ENCODE results near the gene BNC2. TPM values are rescaled to one million over a fixed set of nuclear protein-coding genes. Genes with fewer than 3 reads are reported as not detected.

BNC2 gene
- total and polyA plus RNA-seq, 2 of the 13 experiments (the other 11 are each of a cell fraction or from before 2014, with no cell fraction given), result not detected

GRCh38 chr9:16656432-16657169 lies 213.9 kb downstream of the BNC2 start:
- Histone ChIP-seq H3K36me3 (replicated peaks in 1 of 2; ENCODE audit: control insufficient read depth in 1 of 2, insufficient read depth in 2 of 2, low read length in 2 of 2) (no peaks in the 10 kb centered on the region), H3K4me2 (ENCODE audit: low read depth, low read length) (no peak overlapping the region), H2AFZ (ENCODE audit: low read length) (no peak overlapping the region), H3K27me3 (ENCODE audit: control insufficient read depth in 1 of 2, insufficient read depth in 2 of 2, low read length in 2 of 2) (no peaks in the 10 kb centered on the region), H3K9ac (ENCODE audit: insufficient read depth, low read depth, low read length) (no peak overlapping the region), H3K4me1 (ENCODE audit: insufficient read depth, low read length) (peaks cover 12% of the 10 kb centered on the region; the same call in 1 of the 2 replicates), H3K9me3 (ENCODE audit: low read length) (no peaks in the 10 kb centered on the region), H3K79me2 (ENCODE audit: insufficient read depth, low read length) (no peaks in the 10 kb centered on the region), H4K20me1 (ENCODE audit: insufficient read depth, low read length) (no peaks in the 10 kb centered on the region), H3K27ac (ENCODE audit: extremely low read length, insufficient read depth, low read length) (no peak overlapping the region), H3K4me3 (replicated peaks in 1 of 3; ENCODE audit: insufficient read depth in 1 of 3, low read depth in 2 of 3, low read length in 3 of 3) (no peak overlapping the region)
- DNase-seq (ENCODE audit: low spot score) (no peak), ATAC-seq (no peak), FAIRE-seq (no peak)
- intact Hi-C loops (cut with micrococcal nuclease; ENCODE audit: unreplicated experiment) (no loop called here), in situ Hi-C loops (cut with HindIII; ENCODE audit: extremely low pct_ligation_motif_present, low pct_unique_long_range_greater_than_20kb) (no loop called here)
- ChIA-PET CTCF (ENCODE audit: low intra/inter-chr PET ratio, low total read pairs) (no interaction called here), POLR2A (no interaction called here)
- 0% methylated on average over 2 of the region's 2 CpGs for WGBS (ENCODE audit: low lambda C conversion rate)
- BruUV-seq (replicated peaks), result no TSS peak
- TF ChIP-seq HOXA5 (CRISPR knock-in tag; IDR thresholded peaks at IDR 0.05) (no peak), MYNN (CRISPR knock-in tag; IDR thresholded peaks at IDR 0.05; ENCODE audit: low read depth) (no peak), ZNF788 (CRISPR knock-in tag; IDR thresholded peaks at IDR 0.05; ENCODE audit: borderline replicate concordance) (no peak), RBAK (CRISPR knock-in tag; IDR thresholded peaks at IDR 0.05) (no peak), ZNF224 (CRISPR knock-in tag; IDR thresholded peaks at IDR 0.05) (no peak), MYPOP (CRISPR knock-in tag; IDR thresholded peaks at IDR 0.05) (no peak), ZNF234 (CRISPR knock-in tag; conservative IDR thresholded peaks at IDR 0.05) (no peak), FOXO1 (CRISPR knock-in tag; IDR thresholded peaks at IDR 0.05) (no peak), FUBP1 (CRISPR knock-in tag; IDR thresholded peaks at IDR 0.05; ENCODE audit: borderline replicate concordance) (no peak), PLRG1 (conservative IDR thresholded peaks at IDR 0.05) (no peak), ZBTB49 (CRISPR knock-in tag; IDR thresholded peaks at IDR 0.05; ENCODE audit: borderline replicate concordance) (no peak), ZNF816 (CRISPR knock-in tag; IDR thresholded peaks at IDR 0.05; ENCODE audit: borderline replicate concordance) (no peak), ZNF660 (CRISPR knock-in tag; IDR thresholded peaks at IDR 0.05; ENCODE audit: borderline replicate concordance, low read depth) (no peak)
